ENCODE results near the gene ALDH1B1. TPM values are rescaled to one million over a fixed set of nuclear protein-coding genes. Genes with fewer than 3 reads are reported as not detected.

Gene ALDH1B1
- total and polyA plus RNA-seq, 10 of the 15 experiments (the other 5 are each of a cell fraction or from before 2014, with no cell fraction given), result 8.6 to 38.5 (median 30.9) TPM

DNA sequence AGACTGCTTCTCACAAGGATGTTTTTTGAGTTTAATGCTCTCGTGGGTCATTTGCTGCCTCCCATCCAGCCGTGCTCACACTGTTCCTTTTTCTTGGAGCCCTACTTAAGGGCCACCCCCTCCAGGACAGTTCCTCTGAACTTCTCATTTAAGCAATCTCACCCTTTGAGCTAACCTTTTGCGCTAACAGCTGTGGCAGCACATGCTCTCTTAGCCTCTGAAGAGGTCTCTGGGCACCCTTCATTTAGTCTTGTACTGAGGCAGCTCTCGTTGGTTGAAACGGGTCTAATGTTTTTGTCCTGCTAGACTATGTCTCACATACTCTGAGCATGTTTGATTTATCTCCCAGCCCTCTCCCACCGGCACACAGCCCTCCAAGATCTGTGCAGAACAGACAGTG is 11.8 kb downstream of the ALDH1B1 start:
- no peak for FAIRE-seq

More for the DNA sequence above, 11.8 kb downstream of the ALDH1B1 start:
- DNase-seq (ENCODE audit: low read depth, low spot score) (no peak), ATAC-seq (no peak)
- Histone ChIP-seq H3K9ac (ENCODE audit: control insufficient read depth, insufficient read depth, low read length) (no peak overlapping the region), H3K4me3 (no peak overlapping the region), H3K36me3 (ENCODE audit: control insufficient read depth in 2 of 2, insufficient read depth in 2 of 2, low read length in 1 of 2) (no peaks in the 10 kb centered on the region), H3K4me2 (ENCODE audit: control insufficient read depth, insufficient read depth) (no peak overlapping the region), H3K79me2 (ENCODE audit: control insufficient read depth, insufficient read depth, low read length) (no peaks in the 10 kb centered on the region), H3K9me3 (replicated peaks; ENCODE audit: control insufficient read depth, insufficient read depth, low read length) (no peaks in the 10 kb centered on the region), H4K20me1 (ENCODE audit: control insufficient read depth, insufficient read depth) (no peaks in the 10 kb centered on the region), H2AFZ (ENCODE audit: control insufficient read depth, low read depth, low read length) (no peak overlapping the region), H3K27me3 (replicated peaks in 1 of 2; ENCODE audit: control insufficient read depth in 2 of 2, insufficient read depth in 2 of 2, low read length in 1 of 2) (no peaks in the 10 kb centered on the region; a peak in 3 of 4 replicates), H3K27ac (ENCODE audit: control insufficient read depth, insufficient read depth) (no peak overlapping the region), H3K4me1 (ENCODE audit: control insufficient read depth, insufficient read depth, low read length) (peaks cover 3% of the 10 kb centered on the region; the same call in 1 of the 2 replicates)
- ChIA-PET RAD21 (ENCODE audit: unreplicated experiment) (no interaction called here), CTCF (interaction anchor here (0.6 to 2.1 kb wide), 2 partner anchors 34 to 821 kb away, joined by 3 to 8 read pairs; no protein-coding TSS in a partner anchor), SMC1A (ENCODE audit: uncharacterized antibody, unreplicated experiment) (no interaction called here), POLR2A (no interaction called here)
- intact Hi-C loops (cut with micrococcal nuclease; ENCODE audit: unreplicated experiment), result no loop called here
- no TSS peak for BruUV-seq (replicated peaks)
- WGBS (ENCODE audit: insufficient coverage, insufficient replicate concordance, low lambda C conversion rate, missing lambda C conversion rate), result 24% methylated on average over 6 of the region's 6 CpGs
- in situ Hi-C loops (cut with MboI), result no loop called here
- TF ChIP-seq, protein P1, sequence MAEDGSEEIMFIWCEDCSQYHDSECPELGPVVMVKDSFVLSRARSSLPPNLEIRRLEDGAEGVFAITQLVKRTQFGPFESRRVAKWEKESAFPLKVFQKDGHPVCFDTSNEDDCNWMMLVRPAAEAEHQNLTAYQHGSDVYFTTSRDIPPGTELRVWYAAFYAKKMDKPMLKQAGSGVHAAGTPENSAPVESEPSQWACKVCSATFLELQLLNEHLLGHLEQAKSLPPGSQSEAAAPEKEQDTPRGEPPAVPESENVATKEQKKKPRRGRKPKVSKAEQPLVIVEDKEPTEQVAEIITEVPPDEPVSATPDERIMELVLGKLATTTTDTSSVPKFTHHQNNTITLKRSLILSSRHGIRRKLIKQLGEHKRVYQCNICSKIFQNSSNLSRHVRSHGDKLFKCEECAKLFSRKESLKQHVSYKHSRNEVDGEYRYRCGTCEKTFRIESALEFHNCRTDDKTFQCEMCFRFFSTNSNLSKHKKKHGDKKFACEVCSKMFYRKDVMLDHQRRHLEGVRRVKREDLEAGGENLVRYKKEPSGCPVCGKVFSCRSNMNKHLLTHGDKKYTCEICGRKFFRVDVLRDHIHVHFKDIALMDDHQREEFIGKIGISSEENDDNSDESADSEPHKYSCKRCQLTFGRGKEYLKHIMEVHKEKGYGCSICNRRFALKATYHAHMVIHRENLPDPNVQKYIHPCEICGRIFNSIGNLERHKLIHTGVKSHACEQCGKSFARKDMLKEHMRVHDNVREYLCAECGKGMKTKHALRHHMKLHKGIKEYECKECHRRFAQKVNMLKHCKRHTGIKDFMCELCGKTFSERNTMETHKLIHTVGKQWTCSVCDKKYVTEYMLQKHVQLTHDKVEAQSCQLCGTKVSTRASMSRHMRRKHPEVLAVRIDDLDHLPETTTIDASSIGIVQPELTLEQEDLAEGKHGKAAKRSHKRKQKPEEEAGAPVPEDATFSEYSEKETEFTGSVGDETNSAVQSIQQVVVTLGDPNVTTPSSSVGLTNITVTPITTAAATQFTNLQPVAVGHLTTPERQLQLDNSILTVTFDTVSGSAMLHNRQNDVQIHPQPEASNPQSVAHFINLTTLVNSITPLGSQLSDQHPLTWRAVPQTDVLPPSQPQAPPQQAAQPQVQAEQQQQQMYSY (CRISPR knock-in tag; IDR thresholded peaks at IDR 0.05), result no peak
- no peak for TF ChIP-seq BRCA1 (IDR thresholded peaks at IDR 0.05; ENCODE audit: low read depth, low read length)
- no peak for TF ChIP-seq NRF1 (conservative IDR thresholded peaks at IDR 0.05; ENCODE audit: low read depth, low read length)
- TF ChIP-seq PAX5 (IDR thresholded peaks at IDR 0.05; ENCODE audit: borderline replicate concordance, low read depth, low read length), result no peak
- TF ChIP-seq IKZF1 (conservative IDR thresholded peaks at IDR 0.05), result no peak
- no peak for TF ChIP-seq DPF2 (IDR thresholded peaks at IDR 0.05)
- no peak for TF ChIP-seq ZNF622 (IDR thresholded peaks at IDR 0.05)
- TF ChIP-seq POLR2A (IDR thresholded peaks at IDR 0.05; ENCODE audit: low read depth, low read length), result no peak
- no peak for TF ChIP-seq TCF7 (IDR thresholded peaks at IDR 0.05; ENCODE audit: borderline replicate concordance)
- TF ChIP-seq EED (IDR thresholded peaks at IDR 0.05; ENCODE audit: low read depth), result no peak
- TF ChIP-seq RELA (IDR thresholded peaks at IDR 0.05; ENCODE audit: borderline replicate concordance, partially characterized antibody), result no peak
- no peak for TF ChIP-seq MYB (IDR thresholded peaks at IDR 0.05; ENCODE audit: borderline replicate concordance, low read depth, low read length)
- no peak for TF ChIP-seq SREBF1 (IDR thresholded peaks at IDR 0.05; ENCODE audit: low read length)
- no peak for TF ChIP-seq RAD51 (IDR thresholded peaks at IDR 0.05)
- no peak for TF ChIP-seq ZBTB33 (IDR thresholded peaks at IDR 0.05)
- TF ChIP-seq MEF2B (IDR thresholded peaks at IDR 0.05; ENCODE audit: partially characterized antibody, poor library complexity, severe bottlenecking), result no peak
- no peak for TF ChIP-seq NR2F1 (conservative IDR thresholded peaks at IDR 0.05)
- TF ChIP-seq, protein P2, sequence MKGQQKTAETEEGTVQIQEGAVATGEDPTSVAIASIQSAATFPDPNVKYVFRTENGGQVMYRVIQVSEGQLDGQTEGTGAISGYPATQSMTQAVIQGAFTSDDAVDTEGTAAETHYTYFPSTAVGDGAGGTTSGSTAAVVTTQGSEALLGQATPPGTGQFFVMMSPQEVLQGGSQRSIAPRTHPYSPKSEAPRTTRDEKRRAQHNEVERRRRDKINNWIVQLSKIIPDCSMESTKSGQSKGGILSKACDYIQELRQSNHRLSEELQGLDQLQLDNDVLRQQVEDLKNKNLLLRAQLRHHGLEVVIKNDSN (IDR thresholded peaks at IDR 0.05; ENCODE audit: borderline replicate concordance, extremely low read length, insufficient read depth, low read depth, low read length), result no peak
- no peak for TF ChIP-seq MEF2A (IDR thresholded peaks at IDR 0.05; ENCODE audit: insufficient read depth, low read depth, low read length)
